GM04504 (cell line): ENCODE measurements around the gene SFXN5.

Experiments
- DNase-seq: peaks from one replicate; pipeline ENCODE4 v3.0.0-alpha.2; 2012; ENCODE audit warnings: low read depth

The SFXN5 gene

DNA sequence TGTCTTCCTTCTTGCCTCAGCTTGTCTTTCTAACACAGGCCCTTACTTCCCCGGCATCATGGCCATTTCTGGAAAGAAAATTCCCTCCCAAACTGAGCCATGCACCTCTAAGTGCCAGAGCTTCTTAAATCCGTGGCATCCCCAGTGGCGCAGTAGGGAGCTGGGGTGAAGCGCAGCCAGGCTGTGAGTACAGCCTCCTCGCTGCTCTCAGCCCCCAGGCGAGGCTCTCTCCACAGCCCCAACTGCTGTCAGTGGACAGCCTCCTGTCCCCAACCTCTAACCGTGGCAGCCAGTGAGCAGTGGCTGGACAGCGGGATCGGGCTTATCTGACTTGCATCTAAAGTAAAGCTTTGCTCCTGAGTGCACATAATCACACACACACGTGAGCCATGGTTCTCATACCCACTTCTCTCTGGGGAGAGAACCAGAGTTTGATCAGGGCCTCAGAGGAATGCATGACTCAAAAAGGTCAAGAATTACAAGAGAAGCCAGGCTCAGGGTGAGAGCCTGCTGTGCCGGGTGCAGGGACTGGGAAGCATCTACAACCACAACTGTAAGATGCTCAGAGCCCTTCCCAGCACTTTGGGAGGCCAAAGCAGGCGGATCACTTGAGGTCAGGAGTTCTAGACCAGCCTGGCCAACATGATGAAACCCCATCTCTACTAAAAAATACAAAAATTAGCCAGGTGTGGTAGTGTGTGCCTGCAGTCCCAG, 50.7 kb downstream of the SFXN5 start:
- peak; percentile 52 for DNase-seq

DNA sequence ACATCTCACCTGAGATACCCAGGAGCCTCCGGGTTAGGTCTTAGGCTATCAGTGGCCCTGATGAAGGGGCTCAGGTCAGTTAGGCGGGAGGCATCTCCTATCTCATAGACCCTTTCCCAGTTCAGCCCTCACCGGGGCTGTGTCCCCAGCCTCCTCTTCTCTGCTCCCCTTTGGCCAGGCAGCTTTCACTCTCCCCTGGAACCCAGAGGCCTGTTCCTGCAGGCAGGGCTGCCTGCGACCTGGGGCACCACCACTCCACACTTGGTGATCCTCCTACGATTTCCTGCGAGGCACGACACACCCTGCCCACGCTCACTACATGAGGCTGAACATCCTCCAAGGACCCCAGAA, 51.2 kb downstream of the SFXN5 start:
- DNase-seq, result no peak

DNA sequence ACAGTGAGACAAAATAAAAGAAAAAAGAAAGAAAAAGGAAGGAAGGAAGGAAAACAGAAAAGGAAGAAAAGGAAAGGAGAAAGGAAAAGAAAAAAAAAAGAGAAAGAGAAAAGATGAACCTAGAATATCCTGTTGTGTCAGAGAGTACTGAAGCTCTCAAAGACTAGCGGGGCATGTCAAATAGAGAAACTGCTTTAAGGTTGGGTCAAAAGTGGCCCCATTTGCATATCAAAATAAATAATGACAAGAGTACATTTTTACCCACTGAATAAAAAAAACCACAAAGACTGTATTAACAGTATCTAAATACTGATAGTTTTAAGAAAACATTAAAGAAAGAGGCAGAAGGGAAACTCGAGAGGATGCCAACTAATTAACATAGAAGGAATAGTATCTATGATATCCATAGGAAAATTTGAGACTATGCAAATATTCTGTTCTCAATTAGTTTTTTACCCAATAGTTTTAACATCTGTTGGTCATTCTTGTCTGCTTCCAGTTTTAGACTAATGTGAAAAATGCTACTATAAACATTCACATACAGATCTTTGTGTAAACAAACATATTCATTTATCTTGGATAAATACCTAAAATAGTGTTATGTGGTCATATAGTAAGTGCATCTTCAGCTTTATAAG, 53.2 kb downstream of the SFXN5 start:
- no peak for DNase-seq

DNA sequence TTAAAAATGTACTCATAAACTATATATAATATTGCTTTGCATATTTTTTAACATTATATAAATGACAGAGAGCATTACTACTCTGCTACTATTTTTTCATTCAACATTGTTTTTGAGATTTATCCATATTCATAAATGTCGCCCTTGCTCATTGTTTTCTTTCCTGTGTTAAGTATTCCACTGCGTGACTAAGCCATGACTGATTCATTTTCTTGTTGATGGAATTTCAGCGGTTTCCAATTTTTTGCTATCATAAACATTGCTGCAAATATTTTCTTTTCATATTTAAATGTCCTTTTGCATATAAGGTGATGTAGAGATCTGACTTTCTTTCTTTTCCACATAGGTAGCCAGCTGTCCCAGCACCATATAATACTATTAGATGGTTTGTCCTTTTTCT, 57.6 kb downstream of the SFXN5 start:
- DNase-seq, result no peak

DNA sequence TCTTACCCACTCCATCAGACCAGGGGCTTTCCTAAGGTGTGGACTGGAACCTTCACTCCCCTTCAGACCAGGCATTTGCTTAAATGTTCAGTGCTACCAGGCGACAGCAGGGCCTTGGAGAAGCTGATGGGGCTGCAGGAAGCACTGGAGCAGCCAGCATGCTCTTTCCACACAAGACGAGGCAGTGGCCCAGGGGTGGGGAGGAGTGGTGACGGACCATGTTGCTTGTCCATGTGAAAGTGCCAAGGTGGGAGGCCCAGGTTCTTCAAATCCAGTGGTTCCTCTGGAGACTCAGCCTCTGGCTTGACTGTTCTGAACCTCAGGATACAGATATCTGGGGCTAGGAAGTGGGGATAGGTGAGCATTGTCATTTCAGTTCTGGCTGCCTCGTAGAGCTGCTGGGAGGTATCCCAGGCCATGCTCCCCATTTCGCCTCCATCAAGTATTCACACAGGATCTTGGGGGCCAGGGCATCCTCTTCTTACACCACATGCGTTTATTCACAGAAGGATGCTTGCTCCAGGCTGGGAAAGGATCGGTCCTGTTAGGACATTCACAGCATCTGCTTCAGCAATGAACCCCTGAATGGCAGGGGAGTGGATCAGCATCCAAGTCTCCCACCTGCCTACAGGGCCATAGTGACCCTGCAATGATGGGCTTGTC, 62.2 kb downstream of the SFXN5 start:
- DNase-seq, result no peak

DNA sequence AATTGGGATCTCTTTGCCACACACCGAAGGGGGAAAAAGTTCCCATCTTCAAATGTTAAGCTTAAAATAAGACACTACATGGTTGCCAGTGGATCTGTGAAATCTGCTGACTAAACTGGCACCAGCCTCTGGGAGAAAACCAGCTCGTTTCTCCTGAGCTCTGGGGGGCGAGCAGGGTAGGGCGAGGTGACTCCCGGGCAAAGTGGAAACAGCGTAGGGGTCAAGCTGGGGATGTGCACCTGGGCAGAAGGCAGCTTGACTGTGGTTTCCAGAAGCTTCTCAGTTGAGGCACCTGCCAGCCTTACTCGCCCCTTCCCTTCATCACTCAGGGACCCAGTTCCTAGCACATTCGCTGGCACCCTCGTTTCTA, 62.8 kb downstream of the SFXN5 start:
- no peak for DNase-seq

DNA sequence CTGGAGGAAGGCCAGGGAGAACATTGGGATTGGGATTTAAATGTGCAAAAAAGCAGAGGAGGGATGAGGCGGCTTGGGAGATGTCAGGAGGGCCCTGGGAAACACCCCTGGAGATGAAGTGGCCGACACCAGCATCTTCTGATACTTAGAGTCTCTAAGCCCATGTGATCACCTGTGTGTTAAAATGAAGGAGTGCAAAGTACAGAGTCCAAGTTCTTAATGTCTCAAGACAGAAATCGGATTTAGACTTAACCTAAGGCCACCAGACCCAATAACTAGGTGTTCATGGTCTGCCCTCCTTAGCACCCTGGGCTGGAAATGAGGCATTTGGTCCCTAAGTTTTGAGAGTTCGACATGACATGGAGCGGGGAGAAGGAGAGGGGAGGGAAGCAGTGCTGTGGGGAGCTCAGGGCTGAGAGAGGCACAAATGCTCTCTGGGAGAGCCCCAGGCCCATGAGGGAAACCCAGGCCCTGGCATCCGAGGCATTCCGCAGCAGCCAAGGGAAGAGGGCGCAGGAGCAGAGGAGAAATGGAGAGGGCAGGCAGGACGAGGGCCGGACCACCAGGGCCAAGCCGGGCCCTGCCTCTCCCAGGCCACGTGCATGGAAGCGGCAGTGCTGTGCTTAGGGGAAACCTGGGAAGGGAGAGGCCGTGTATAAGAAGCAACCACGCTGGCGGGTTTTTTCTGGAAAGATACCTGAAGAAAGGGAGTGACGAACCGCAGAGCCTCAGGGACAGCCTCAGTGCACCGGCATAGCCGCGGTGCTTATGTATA, 63.3 kb downstream of the SFXN5 start:
- no peak for DNase-seq

DNA sequence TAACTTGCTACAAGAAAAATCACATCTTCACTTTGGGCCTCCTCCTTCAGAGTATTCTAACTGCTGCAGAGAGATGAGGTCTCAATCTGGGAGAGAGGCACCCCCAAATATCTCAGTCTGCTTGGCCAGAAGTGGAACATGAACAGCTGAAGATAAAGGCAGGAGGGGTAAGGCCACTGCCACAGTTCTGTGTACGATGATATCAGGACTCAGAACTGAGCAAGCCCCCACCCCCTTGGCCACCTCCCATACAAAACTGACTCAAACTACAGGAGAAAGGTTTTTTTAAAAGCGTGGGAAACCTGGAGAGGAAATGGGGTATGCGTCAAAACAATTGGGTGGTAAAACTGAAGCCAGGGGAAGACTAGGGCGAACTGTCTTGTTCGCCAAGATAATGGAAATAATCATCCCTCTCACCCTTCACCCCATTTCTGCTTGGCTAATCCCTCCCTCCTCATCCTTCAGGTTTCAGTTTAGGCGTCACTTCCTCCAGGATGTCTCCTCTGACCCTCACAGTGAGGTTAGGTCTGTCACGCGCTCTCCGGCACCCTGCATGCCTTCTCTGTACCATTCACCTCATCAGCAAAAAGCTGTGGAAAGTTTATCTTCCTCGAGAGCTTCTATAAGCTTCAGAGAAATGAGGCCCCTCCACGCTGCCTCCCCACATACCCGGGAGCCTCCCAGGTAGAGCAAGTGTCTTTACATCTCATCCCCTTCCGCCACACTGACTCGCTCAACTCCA, 64.4 kb downstream of the SFXN5 start:
- DNase-seq, result no peak

DNA sequence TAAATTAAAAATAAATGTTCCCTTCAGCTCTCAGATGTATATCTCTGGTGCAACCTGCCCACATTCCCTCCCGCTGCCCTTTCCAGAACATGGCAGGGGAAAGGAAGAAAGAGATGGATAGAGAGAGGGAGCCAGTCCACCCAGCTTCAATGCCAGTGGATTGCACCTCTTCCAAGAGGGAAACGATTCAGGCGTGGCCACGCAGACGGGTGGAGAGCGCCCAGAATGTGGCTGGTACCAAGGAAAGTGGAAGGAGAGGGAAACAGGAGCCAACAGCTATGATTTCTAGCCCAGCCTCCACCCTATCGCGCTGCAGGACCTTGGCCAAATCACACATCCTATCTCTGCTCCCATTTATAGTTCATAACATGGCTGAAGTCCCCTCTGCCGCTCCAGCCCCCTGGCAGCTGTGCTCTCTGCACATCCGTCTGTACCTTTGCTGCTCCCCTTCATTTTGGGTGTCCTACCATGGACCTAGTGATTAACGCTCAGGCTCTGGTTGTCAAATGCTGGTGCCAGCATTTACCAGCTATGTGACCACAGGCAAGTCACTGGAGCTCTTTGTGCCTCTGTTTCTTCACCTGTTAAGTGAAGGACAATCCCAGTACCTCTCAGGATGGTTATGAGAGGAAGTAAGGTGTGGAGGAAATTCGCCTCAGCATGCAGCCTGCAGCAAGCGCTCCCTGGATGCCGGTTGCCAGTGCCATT, 66.5 kb downstream of the SFXN5 start:
- DNase-seq, result no peak

DNA sequence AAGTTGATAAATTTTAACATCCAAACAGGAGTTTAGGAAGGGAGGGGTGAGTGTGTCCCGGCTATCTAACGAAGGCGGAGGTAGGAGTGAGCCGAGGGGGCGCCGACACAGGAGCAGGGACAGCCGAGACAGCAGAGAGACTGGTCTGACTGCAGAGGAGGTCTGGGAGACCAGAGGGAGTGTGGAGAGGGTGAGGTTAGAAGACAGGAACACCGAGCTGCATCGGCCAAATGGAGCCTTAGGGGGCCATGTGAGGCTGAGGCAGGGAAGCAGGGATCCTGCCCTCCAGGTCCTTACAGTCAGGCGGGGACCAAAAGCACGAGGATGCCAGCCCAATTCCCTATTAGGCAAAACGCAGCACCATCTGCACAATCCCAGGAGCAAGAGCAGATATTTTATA, 67.0 kb downstream of the SFXN5 start:
- no peak for DNase-seq

DNA sequence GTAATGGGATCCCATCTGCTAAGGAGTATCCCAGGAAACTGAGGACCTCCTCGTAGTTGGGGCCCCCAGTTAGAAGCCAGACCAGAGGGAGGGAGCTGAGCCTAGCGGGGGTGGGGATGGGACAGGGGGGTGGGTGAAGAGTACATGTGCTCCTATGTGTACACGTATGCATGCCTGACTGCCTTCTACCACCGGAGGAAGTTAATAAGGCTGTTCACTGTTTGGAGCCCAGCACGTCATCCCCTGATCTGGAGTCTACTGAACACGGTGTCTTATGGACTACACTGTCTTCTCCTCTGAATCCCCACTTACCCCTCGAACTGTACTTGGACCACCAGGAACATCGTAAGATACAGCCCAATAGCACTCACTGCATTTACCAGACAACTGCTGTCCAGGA, 68.5 kb downstream of the SFXN5 start:
- DNase-seq, result no peak

DNA sequence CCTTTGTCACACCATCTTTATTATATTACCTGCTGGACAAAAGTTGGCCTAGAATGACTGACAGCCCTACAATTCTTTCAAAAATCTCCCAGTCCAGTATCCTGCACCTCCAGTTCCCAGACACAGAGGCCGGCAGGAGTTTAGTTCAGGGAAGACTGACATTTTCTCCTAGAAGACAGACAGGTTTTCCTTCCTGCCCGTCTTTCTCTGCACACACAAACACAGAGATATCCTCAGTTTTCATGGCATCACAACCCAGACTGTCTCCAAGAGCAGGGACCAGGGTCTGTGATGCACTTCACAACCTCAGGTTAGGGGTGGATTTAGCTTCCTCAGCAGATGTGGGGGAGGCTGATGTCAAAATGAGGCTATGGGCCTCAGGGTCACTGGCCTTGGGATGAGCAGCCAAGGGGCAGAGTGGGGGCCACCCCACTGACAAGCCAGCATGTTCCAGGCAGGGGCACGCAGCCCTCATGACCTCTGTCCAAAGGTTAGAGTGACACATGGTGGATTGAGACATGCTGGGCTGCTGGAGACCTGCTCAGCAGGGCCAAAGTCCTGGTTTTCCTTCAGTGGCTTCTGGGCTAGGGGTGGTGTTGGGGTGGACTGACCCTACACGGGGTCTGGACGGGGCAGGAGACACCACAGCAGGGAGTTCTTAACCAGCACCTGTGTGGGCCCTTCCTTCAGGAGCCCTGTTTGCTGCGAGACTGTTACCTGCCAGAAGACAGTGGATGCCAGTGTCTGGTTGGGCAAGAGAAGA, 70.5 kb downstream of the SFXN5 start:
- no peak for DNase-seq

DNA sequence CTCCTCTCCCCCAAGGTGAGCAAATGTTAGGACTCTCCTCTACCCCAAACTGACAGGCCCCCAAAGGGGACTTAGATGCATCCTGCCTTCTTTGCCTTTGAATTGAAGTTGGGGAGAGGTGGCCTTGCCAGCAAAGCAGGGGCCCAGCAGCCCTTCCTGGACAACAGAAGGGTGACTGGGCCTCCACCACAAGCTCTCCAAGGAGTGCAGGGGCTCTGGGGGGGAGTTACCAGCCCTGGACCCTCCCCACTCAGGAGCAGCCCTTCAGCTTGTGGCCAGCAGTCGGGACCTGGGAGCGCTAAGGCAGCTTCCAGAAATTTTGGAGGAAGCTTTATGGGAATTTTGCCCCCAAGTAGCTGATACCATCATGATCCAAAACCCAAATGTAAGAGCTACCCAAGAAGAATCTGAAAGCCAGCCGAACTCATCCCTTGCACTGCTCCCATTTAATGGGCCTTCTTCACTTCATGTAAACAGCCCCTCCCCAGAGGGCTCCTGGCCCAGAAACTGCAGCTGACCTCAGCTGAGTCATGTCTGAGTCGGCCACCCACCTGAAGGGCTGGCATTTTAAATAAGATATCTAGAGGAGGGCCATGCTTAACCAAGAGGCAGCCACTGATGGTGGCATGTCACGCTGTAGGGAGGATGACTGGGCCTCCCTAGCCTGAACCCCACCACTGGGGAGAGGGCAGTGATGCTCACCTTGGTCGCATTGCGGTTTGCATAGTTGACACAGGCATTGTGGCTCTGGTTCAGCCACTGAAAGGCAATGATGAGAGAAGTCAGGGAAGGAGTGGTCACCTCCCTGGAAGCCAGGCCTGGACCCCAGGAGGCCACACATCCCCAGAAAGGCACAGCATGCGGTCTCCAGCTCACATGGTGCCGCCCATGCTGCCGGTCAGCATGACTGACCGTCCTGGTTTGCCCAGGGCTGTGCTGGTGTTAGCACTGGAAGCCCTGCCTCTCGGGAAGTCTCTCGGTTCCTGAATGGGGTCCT, 71.5 kb downstream of the SFXN5 start:
- peak; percentile 9 for DNase-seq

DNA sequence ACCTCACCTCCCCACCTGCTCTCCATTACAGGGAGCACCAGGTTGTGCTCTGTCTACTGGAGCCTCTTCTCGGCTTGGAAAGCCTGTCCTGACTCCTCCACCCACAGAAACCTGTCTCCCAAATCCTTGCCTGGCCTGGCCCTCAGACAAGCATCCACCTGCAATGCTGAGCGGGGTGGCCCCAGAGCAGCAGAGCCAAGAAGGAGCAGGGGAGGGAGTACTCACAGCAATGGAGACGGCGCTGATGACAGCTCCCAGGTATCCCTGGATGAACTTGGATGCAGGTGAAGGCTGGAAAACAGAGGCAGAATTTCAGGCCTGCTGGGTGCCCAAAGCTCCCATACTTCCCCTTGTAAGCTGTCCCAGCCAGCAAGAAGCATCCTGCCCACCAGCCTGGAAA, 72.8 kb downstream of the SFXN5 start:
- no peak for DNase-seq

DNA sequence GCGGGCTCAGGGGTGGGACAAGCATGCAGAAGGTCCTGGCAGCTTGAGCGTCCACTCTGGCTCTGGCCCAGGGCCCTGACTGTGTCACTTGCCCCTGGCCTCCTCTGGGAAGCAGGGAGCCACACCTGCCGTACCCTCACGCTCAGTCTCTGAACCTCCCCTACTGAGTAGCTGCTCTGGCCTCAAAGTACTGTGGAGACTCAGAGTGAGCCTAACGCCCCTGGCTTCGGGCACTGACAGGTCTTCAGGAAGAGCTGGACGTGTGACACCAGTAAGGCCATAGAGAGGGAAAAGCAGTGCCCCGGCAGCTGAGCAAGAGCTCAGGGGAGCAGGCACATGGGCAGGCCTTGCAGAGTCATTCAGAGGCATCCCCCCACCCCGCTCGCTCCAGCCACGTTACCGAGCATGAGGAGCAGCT, 73.3 kb downstream of the SFXN5 start:
- DNase-seq, result no peak

DNA sequence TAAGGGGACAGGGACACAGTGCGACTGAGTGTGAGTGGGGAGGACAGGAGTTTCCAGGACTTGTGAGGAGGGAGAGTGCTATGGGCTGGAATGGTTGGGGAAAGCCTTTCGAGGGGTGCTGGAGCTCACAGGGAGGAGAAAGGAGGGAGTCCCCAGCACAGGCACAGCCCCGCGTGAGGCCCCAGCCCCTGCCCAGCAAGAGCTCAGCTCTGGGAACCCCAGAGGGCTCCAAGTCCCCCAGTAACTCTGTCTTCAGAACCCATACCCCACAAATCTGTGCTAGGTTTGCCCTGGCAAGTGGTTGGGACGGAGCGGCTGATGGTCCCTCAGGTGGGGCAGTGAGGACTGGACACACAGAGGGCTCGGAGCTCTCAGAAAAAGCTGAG, 75.4 kb downstream of the SFXN5 start:
- DNase-seq, result no peak

DNA sequence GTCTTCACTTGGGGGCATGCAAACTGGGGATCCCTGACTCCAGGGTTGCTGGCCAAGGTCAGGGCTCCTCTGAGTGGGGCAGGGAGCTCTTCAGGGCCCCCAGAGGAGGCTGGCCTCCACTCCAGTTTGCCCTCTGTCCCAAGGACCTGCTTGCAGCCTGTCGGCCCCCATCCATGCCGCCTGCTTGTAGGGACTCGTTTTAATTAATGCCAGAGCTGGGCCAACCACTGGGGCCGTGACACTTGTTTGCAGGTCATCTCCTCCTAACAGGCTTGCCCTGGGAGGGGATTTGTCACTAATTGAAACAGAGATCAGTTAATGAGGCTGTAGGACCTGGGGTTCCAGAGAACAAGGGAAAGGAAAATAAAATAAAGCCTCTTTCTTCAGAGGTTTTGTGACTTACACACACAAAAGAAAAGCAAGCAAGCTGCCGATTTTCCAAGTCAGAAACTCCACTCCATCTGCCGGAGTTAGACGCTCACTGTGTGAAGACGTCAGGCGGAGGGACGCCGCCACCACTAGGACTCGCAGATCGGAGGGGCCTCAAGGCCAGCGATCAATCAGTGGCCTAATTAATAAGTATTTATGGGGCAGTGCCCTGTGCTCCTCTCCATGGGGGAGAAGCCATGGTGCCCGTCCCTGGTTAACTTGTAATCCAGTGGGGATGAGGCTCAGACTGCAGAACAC, 75.9 kb downstream of the SFXN5 start:
- DNase-seq, result no peak

DNA sequence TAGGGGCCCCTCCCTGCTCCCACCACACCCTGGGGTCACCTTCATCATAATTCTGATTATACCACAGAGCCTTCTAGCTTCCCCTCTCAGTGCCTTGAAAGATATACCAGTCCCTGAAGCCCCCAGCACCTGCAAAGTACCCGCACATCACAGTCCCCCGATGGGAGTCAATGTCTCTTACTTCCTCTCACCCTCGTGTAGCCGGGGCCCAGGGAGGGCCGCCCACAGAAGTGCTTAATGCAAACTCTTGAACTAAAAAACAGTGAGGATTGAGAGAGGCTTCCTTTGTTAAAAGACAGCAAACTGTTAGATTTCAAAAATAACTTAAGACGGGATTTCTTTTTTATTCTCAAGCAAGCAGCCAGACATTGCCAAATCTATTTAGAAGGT, 76.5 kb downstream of the SFXN5 start:
- no peak for DNase-seq
